HG02852 (cell line): Measurements from ENCODE around the gene CFP.

Source experiments
- ATAC-seq: cut with Tn5 transposase; IDR thresholded peaks from one replicate; pipeline ENCODE4 v1.9.1; 2021; ENCODE audit warnings: mild to moderate bottlenecking, moderate library complexity; ENCODE audit not compliant: unreplicated experiment

Gene CFP

GRCh38 chrX:47576021-47576898, 53.5 kb downstream of the CFP start:
- no peak for ATAC-seq

- ATAC-seq, result no peak
Measured at GRCh38 chrX:47574547-47575301, 55.0 kb downstream of the CFP start.

- ATAC-seq, result no peak
Measured at GRCh38 chrX:47574076-47574546, 55.6 kb downstream of the CFP start.

DNA sequence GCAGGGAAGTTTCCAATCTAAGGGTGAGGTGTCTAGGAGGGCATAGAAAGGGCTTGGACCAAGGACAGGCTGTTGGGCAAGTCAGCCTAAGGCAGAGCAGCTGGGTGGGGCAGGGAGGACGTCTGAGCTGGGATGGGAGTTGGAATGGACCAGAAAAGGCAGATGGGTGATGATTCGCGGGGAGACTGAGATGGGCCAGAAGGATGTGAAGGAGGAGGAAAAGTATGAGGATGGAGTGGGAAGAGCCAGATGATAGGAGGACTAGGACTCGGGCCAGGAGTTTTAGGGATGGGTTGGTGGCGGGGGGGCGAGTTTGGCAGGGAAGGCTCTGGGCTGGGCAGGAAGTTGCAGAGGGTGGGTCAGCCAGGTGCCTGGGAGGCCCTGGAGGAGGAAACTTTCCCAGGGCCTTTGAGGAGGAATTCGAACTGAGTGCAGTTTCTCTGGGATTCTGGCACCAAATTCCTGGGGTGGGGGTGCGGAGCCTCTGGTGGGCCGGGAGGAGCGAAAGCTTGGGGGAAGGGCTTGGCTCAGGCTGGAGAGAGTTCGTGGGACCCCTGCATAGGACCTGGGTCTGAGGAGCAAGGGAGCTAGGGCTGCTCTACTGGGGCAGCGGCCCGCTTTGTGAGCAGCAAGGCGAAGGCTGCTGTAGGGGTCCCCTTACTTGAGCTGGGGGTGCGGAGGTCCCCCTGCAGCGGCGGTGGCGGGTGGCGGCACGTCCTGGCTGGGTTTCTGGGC, 56.2 kb downstream of the CFP start:
- ATAC-seq, result no peak
